ENCODE data around the gene GPRC5B.

The GPRC5B gene

DNA sequence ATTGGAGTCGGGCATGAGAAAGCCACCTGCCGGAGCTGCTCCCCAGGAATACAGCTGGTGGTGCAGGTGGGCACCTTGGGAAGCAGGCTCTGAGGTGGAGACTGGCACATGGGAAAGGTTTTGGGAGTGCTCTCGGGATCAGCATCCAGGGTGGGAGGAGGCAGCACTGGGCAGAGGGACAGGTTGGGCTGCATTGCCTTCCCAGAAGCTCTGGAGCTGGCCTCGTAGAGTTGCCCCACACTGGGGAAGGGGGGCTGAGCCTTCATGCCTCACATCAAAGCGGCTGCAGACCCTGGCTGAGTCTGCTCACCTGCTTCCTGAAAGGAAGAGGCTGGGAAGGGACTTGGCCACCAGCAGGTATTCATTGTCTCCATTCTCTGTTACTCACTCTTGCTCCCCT is 13.5 kb upstream of the GPRC5B start:
- no peak for DNase-seq (ENCODE audit: low read depth, low spot score)

DNA sequence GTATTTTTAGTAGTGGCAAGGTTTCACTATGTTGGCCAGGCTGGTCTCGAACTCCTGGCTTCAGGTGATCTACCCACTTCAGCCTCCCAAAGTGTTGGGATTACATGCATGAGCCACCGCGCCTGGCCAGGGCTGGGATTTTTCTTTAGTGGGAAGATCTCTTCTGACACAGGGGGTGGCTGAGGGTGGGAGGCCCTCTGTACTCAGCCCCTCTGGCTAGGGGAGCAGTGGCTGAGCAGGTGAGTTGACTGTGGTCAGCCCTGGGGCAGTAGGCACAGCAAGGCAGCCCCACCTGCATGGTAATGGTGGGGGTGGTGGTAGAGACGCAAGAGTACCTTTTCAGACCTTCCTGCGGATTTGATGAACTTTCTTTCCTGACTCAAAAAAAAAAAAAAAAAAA is 12.3 kb upstream of the GPRC5B start:
- DNase-seq (ENCODE audit: low read depth, low spot score): no peak

DNA sequence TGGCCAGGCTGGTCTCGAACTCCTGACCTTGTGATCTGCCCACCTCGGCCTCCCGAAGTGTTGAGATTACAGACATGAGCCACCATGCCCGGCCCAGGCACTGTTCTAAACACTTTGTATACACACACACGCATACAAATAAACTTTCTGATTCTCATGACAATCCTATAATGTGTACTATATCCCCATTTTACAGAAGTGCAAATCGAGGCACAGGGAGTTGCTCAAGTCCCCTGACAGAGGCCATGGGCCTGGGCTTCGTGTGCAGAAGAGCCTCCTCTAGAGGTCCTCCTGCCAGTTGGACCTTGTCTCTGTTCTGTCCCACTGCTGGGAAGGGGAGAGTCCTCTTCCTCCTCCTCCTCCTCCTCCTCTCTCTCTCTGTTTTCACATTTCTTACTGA is 9.9 kb upstream of the GPRC5B start:
- no peak for DNase-seq (ENCODE audit: low read depth, low spot score)

DNA sequence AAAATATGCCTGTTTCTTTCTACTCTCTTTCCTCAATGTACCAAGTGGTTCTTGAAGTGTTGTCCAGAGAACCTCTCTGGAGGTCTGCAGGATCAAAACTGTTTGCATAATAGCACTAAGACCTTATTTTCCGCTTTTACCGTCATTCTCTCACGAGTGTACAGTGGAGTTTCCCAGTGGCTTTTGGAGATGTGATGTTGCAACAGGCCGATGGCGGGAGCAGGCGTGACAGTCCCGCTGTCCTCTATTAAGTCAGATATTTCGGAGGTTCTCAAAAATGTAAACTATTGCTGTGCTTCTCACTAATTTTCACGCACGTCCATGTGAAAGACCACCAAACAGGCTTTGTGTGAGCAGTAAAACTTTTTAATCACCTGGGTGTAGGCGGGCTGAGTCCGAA is 8.3 kb upstream of the GPRC5B start:
- no peak for DNase-seq (ENCODE audit: low read depth, low spot score)

DNA sequence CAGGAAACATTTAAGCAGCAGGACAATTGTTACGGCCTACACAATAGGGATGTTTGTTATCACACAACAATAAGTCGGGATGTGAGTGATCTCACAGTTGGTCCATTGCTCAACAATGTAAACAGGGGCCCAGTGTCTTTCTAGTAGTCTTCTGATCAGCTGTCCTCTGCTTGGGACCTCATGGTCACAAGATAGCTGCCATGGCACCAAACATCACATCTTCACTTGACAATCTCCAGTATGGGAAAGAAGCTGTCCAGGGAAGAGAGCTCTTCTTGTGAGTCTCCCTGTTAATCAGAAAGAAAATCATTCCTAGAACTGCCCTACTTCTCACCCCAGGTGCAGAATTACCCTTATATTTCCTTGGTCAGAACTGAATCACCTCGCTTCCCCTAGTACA is 6.3 kb upstream of the GPRC5B start:
- no peak for DNase-seq (ENCODE audit: low read depth, low spot score)

DNA sequence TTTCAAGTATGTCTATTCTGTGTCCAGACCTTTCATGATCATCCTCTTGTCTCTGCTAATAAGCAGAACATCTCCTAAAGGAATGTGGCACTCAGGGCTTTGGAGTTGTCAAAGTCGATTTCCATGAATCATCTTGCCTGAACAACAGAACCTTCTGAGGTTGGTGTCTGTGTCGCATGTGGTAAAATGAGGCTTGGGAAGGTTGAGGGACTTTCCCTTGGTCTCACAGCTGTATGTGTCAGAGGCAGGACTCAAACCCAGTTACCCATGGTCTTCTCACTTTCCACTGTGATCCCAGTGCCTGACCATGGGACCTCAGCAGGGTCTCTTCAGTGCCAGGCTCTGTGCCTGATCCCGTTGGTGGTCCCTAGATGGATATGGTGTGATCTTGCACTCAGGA is 4.2 kb upstream of the GPRC5B start:
- DNase-seq (ENCODE audit: low read depth, low spot score): no peak

DNA sequence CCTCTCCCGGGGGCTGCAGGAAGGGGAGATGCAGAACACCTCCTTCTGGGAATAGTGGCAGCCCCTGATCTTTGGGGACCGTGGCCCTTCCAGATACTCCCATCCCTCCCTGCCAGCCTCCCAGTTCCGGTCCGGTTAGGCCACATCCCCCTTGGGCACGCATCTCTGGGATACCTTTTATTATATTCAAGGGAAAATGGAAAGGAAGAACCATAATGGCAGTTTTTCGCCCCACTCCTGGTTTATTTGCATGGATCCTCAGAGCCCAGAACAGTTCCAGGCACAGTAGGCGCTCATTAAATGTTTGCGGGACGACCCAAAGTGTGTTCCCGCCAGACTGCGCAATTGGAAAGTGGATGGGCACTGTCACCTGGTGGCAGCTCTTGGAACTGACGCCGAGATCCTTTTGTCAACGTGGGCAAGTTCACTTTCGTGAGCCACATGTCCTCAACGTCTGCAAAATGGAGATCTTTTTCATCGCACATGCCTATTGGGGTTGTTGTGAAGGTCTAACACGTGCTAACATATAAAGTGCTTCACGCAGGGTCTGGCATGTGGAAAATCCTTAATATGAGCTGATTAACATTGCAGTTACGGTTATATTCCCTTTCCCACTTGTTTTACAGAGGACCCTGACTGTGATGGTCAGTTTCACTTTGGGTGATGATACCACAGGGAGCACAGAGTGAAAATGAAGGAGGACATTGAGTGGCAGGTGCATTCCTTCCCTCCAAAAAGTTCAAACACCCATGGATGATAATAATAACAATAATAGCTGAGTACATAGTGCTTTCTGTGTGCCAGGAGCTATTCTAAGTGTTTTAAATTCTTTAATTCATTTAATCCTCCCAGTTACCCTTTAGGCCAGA is 1.7 kb upstream of the GPRC5B start:
- DNase-seq (ENCODE audit: low read depth, low spot score): peak; percentile 89

DNA sequence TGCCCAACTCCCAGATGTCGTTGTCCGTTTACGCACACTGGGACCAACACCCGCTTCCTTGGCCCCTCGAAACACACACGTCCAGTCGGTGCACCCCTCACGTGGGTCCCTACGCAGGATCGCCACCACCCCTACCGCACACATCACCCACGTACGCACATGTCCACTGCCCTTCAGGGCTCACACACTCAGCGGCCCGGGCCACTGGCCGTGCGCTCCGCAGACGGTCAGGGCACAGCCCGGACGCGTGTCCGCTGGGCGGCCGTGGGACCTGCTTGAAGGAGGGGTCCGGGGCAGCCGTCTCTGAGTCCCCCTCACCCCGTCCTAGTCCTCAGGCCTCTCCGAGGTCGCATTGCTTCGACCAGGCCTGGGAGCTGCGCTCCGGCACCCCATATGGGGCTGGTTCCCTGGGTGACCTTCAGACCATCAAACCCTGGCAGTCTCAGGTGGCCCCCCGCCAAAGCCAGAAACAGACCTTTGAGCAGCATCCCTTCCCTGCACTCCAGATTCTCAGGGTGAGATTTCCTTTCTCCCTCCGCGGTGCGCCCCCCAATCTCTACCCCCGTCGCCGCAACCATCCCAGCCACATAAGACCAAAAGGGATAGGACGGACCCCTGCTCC is 914 bp upstream of the GPRC5B start:
- DNase-seq (ENCODE audit: low read depth, low spot score): peak; percentile 36

DNA sequence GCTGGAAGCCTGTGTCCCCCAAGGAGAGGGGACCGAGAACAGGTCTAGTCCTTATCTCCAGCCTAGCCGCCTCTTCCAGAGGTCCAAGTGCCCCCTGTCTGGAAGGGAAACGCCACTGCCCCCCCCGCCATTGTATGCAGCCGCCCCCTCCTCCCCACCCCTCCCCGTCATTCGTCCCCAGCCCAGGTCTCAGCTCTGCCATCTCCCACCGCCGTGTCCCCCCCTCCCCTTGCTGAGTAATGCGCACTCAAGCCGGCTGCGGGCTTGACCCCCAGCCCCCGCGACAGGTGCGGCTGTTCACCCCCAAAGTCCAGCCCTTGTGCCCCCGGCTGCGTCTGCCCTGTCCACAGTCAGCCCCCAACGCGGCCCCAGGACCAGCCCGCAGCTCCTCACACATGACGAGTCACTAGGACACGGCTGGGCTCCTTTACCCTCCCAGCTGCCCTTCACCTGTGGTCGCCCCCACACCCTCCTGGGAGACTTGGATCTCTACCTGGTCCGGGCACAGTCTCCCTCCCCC is 622 bp downstream of the GPRC5B start:
- peak; percentile 46 for DNase-seq (ENCODE audit: low read depth, low spot score)

DNA sequence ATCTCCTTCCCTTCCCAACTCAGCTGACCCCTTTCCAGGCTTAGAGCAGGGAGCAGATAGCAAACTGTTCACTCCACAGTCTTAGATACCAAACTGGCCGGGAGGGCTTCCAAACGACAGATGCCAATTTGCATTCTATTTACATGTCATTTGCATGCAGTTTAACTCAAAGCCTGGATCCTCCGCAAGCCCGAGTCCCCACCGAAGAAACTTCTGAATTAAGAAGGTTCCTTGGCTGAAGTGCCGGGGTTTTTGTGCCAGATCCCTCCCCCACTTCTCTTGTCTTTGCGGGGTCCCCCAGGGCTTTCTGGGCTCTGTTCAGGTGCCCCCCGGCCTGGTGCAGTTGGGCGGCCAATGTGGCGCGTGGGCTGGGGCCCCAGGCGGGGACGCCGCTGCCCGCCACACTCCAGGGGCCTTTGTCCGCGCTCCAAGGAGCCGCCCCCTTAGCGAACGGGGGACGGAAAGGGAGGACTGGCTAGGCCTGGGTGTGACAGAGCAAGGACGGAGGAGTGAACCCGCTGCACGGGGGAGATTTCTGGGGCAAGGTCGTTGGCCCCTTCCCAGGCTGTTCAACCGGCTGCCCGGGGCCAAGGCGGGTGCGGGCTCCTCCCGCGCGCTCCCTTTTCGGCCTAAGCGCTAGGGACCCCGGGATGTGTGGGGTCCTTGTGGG is 1.2 kb downstream of the GPRC5B start:
- peak; percentile 84 for DNase-seq (ENCODE audit: low read depth, low spot score)

DNA sequence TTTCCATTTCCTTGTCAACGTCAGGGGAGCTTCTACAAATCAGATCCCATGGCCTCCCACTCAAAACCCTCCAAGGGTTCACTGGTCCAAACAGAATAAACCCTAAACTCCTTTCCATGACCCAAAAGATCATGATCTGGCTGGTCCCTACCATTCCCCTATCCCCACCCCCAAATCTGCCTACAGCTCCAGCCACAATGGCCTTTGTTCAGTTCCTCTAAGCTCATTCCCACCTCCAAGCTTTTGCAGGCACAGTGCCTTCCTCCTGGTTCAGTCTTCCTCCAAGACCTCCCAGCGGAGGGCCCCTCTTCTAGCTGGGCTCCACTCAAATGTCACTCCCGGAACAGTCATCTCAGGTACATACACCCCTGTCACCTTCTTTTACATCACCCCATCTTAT is 2.0 kb downstream of the GPRC5B start:
- peak; percentile 42 for DNase-seq (ENCODE audit: low read depth, low spot score)

DNA sequence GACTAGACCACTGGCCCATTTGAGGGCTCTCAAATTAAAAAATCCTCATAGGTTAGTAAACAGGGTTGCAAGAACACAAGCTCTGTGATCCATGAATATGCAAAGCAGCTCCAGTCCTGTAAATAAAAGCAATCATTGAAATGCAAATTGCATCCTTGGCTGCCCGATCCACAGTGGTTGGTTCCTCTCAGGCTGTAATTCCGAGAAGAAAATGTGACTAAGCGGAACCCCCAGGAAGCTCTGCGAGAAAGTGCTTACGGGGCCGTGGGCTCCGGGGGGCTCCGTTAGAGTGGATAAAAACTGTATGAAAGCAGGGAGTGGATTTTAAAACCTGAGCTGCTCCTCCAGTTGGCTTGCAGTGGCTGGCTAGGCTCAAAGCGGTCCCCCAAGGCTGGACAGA is 2.5 kb downstream of the GPRC5B start:
- peak; percentile 84 for DNase-seq (ENCODE audit: low read depth, low spot score)

DNA sequence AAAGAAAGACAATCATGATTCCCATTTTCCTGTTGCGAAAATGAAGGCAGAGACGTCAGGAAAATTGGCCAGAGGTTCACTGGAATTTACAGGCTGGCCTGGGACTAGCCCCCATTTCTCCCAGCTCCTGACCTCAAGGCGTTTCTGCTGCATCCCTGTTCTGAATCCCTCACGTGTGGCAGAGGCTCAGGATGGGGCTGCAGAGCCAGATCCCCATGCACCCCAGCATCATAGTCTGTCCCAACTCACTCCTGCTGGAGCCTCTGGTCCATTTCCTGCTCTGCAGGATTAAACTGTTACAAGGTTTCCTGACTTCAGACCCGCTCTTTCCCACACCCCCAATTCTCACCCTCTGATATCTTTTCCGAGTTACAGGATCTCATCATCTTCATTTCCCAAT is 2.9 kb downstream of the GPRC5B start:
- DNase-seq (ENCODE audit: low read depth, low spot score): no peak

DNA sequence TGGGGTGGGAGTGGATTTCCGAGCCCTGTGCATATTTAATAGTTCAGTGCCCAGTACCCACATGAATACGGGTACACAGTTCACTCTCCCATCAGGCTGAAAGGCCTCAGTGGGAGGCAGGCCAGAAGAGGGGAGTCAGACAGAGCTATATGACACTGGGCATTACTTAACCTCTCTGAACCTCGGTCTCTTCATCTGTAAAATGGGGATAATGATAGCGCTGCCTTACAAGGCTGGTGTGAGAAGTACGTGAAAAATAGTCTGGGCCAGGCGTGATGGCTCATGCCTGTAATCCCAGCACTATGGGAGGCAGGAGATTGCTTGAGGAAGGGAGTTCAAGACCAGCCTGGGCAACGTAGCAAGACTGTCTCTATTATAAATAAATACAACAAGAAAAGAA is 3.6 kb downstream of the GPRC5B start:
- DNase-seq (ENCODE audit: low read depth, low spot score): no peak

DNA sequence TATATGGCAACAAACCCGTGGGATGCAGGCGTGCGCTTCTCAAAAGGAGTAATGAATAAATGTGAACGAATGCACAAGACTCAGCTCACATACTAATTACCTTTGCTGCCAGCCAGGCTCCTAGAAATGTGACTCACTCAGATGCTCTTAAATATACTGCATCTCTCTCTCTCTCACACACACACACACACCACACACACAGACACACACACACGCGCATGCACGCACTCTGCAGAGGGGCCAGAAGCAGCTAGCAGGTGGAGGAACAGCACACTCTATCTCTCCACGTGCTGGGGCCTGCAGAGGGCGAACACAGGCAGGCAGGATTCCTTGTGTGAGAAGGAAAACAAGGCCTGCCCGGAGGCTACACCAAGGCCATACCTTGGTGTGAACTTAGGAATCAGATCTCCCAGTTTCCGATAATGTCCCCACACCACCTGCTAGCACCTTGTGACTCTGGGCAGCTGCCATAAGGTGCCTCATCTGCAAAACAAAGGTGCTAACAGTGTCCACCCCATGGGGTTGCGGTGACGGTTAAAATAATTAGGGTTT is 5.3 kb downstream of the GPRC5B start:
- DNase-seq (ENCODE audit: low read depth, low spot score): peak; percentile 85

DNA sequence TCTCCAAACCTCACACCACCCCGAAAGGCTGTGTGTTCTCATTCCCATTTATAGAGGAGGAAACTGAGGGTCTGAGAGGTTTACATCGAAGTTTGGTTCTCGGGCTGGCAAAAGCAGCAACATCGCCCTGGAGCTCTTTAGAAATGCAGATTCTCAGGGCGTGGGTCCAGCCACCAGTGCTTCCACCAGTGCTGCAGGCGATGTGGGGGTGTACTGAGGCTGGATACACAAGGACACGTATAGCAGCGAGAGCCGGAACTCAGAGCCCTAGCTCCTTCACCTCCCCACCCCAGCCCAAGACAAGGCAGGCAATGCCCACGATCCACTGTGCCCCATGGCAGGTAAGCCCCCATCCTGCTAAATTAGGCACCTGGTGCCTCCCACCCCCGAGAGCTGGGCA is 5.9 kb downstream of the GPRC5B start:
- no peak for DNase-seq (ENCODE audit: low read depth, low spot score)

DNA sequence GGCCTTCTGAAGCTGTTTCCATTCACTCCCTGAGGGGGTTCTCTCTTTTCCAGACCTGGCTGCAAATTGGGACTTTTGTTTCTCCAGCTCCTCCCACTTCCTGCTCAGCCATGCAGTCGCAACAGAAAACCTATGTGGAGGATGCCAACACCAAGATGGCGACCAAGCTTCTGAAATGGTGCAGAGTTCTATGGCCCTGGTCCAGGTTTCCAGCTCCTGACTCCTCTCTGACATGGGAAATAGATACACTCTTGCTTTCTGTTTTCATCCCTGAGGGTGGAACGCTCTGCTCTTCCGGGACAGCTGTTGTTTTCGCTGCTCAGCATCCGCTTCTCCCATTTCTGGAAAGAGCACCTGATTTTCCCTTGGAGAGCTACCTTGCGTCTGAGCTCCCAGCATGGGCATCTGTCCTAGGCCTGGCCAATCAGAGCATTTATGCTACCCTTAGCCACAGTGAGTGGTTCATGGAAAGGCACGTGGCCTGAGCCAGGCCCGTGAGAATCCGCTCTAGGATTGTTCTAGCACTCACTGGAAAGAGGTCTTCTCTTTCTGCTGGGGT is 8.1 kb downstream of the GPRC5B start:
- no peak for DNase-seq (ENCODE audit: low read depth, low spot score)

DNA sequence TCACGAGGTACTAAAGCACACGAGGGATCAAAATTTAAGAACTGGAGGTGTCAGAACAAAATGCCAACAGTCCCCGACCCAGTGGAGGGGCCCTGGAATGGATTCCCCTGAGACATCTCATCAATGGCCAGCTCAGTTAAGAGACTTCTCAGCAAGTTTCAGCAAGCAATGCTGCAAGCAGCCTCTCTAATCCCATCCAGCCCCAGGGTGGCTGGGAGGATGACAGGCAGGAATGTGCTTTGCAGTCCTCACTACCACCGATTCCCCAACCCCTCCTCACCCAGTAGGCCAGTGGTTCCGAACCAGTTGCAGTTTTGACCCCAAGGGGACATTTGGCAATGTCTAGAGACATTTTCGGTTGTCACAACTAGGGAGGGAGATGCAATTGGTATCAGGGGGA is 8.7 kb downstream of the GPRC5B start:
- DNase-seq (ENCODE audit: low read depth, low spot score): no peak

DNA sequence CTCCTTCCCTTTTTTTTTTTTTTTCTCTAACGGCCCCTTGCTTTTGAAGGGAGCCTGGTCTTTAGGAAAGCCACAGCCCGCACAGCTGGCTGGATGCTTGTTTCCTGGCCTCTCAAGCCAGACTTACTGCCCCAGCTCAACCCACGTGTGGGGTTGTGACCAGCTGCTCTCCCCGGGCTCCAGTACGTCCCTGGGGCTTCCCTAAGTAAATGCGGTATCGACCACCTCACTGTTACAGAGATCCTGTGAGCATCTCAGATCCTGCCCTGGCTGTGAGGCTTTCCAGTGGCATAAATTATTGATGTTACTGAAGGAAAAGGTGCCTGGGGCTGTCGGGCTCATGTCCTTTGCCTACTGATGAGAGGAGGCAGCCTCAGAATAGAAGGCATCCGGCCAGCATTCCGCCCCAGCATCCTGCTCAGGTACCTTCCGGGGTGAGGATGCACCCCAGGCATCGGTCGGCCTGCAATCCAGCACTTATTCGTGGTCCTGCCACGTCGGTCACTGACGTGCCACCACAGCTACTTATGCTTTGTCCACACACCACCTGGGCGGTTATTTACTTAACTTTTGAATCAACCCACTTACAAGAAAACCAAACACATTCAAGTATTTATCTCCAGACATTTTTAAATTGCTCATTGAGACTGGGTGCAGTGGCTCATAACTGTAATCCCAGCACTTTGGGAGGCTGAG is 9.6 kb downstream of the GPRC5B start:
- DNase-seq (ENCODE audit: low read depth, low spot score): no peak

DNA sequence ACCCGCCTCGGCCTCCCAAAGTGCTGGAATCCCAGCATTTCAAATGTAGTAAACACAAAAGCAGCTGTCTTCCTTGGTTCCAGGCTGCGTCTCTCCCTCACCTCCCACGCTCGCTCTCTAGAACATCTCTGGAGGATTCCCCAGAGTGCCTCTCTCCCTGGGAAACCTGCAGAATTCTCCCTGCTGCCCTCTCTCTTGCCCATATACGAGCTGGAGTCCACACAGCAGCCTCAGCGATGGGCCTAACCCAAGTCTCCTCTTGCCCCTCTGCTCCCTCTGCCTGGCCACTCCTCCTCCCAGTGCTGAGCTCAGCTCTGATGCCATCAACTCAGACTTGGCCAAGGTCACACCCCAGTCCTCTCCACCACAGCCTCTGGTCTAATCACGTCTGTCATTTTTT is 10.6 kb downstream of the GPRC5B start:
- DNase-seq (ENCODE audit: low read depth, low spot score): no peak

DNA sequence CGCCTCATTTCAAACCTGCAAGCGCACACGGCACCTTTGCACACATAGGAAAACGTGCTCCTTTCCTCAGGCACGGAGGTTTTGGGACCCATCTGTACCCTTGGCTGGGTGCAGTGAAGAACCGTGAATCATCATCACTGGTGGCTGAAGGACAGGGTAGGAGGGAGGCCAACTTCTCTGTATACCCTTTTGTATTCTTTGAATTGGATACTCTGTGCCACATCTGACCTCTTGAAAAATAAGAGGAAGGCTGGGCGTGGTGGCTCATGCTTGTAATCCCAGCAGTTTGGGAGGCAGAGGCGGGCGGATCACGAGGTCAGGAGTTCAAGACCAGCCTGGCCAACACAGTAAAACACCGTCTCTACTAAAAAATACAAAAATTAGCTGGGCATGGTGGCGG is 11.7 kb downstream of the GPRC5B start:
- DNase-seq (ENCODE audit: low read depth, low spot score): no peak
